Measurements from ENCODE around the gene NUMB. TPM values are rescaled to one million over a fixed set of nuclear protein-coding genes. Genes with fewer than 3 reads are reported as not detected.
"Not testable (repeated sequence)": the region's sequence is repeated elsewhere in the genome, so short reads cannot be mapped to it uniquely, and the experiment has no call there.

NUMB gene
- total and polyA plus RNA-seq, 4 donors, result 27.2 to 99.3 (median 50.6) TPM

DNA sequence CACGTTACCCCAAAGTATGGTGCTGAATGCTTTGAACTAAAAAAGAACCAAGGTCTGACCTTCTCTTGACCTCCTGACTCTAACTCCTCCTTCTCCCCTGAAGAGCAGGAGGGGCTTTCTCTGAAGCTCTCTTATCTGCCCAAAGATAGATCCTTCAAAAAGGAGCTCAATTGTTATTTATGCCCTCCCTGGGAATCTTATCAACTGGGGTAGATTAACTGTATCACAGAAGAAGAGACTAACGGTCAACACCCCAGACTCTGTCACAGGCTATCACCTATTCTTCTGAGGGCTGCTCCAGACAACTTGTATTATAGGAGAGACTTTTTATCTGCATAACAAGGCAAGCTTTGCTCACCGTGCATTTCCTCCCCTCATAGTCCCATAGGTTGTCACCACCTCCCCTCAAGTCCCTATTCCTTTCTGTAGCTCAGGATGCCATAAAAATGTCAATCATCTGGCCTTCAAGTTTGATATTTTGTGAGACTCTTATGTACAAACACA lies 134.4 kb downstream of the NUMB start:
- DNase-seq, result no peak
- WGBS, 2 donors, result 69 to 71% methylated on average over 3 of the region's 3 CpGs
- Histone ChIP-seq H3K27me3 (ENCODE audit: control insufficient read depth in 1 of 2, insufficient read depth in 2 of 2, low read length in 1 of 2) (no peaks in the 10 kb centered on the region), H3K9me3 (ENCODE audit: control insufficient read depth, low read length) (no peaks in the 10 kb centered on the region), H3K27ac (ENCODE audit: low read depth in 1 of 2, low read length in 2 of 2) (no peak overlapping the region), H3K36me3 (ENCODE audit: control insufficient read depth in 1 of 2, insufficient read depth in 2 of 2, low read length in 1 of 2) (no peaks in the 10 kb centered on the region), H3K4me1 (ENCODE audit: control insufficient read depth in 1 of 2, insufficient read depth in 2 of 2, low read length in 2 of 2) (no peaks in the 10 kb centered on the region), H3K4me3 (ENCODE audit: low read length in 2 of 2) (no peak overlapping the region)
- ATAC-seq (ENCODE audit: low FRiP score), result no peak
- intact Hi-C loops (cut with DNase I), result no loop called here

DNA sequence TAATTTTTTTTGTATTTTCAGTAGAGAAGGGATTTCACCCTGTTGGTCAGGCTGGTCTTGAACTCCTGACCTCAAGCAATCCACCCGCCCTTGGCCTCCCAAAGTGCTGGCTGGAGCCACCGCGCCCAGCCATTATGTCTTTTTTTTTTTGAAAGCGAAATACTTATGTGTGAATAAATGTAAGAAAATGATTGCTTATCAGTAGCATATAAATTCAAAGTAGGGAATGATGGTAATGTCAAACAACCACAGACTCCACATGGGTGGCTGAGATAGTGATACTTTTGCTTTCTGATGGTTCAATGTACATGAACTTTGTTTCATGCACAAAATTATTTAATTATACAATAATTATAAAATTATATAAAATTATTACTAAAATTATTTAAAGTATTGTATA lies 145.2 kb downstream of the NUMB start:
- H3K9me3 ChIP-seq (ENCODE audit: control insufficient read depth, low read length), result no peaks in the 10 kb centered on the region
- DNase-seq (no peak), ATAC-seq (ENCODE audit: low FRiP score) (no peak)
- 93 to 97% methylated on average over 4 of the region's 4 CpGs for WGBS, 2 donors
- H3K36me3 ChIP-seq (ENCODE audit: control insufficient read depth in 1 of 2, insufficient read depth in 2 of 2, low read length in 1 of 2), result no peaks in the 10 kb centered on the region
- no peaks in the 10 kb centered on the region for H3K27me3 ChIP-seq (ENCODE audit: control insufficient read depth in 1 of 2, insufficient read depth in 2 of 2, low read length in 1 of 2)
- intact Hi-C loops (cut with DNase I), result no loop called here
- no peaks in the 10 kb centered on the region for H3K4me1 ChIP-seq (ENCODE audit: control insufficient read depth in 1 of 2, insufficient read depth in 2 of 2, low read length in 2 of 2)
- H3K27ac ChIP-seq (ENCODE audit: low read depth in 1 of 2, low read length in 2 of 2), result no peak overlapping the region
- no peak overlapping the region for H3K4me3 ChIP-seq (ENCODE audit: low read length in 2 of 2)

DNA sequence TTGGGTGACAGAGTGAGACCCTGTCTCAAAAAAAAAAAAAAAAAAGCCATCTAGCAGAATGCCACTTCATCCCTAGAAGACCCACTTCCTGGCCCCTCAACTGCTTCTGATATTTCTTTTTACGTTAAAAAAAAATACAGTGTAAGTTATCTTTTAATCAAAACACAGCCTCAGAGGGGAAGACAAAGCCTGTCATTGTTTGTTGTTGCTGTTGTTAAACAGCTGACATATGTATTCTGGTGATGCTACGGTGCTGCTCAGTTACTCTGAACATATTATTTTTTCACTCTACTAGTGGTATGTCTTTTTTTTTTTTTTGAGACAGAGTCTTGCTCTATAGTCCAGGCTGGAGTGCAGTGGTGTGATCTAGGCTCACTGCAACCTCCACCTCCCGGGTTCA lies 145.7 kb downstream of the NUMB start:
- no peak for DNase-seq

DNA sequence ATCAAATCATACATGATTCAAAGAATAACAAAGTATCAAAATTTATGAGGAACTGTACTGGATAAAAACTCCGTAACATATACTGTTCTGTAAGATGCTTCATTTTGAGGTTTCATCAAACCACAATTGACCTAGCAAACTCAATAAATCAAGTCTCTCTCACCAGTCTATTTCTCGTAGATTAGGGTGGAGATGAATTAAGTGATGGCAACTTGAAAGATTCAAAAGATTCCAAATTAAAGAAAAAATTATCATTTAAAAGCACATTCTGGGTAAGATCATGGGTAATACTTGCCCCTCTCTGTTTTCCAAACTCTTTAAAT lies 146.7 kb downstream of the NUMB start:
- H3K4me1 ChIP-seq (ENCODE audit: control insufficient read depth in 1 of 2, insufficient read depth in 2 of 2, low read length in 2 of 2), result no peaks in the 10 kb centered on the region
- H3K9me3 ChIP-seq (ENCODE audit: control insufficient read depth, low read length), result no peaks in the 10 kb centered on the region
- ATAC-seq (ENCODE audit: low FRiP score) (no peak), DNase-seq (no peak)
- no peaks in the 10 kb centered on the region for H3K36me3 ChIP-seq (ENCODE audit: control insufficient read depth in 1 of 2, insufficient read depth in 2 of 2, low read length in 1 of 2)
- 91 to 93% methylated on average over 2 of the region's 2 CpGs for WGBS, 2 donors
- H3K27ac ChIP-seq (ENCODE audit: low read depth in 1 of 2, low read length in 2 of 2), result no peak overlapping the region
- intact Hi-C loops (cut with DNase I), result no loop called here
- H3K4me3 ChIP-seq (ENCODE audit: low read length in 2 of 2), result no peak overlapping the region
- no peaks in the 10 kb centered on the region for H3K27me3 ChIP-seq (ENCODE audit: control insufficient read depth in 1 of 2, insufficient read depth in 2 of 2, low read length in 1 of 2)

More for the DNA sequence above, 145.7 kb downstream of the NUMB start:
- no peak for ATAC-seq (ENCODE audit: low FRiP score)
- 78 to 90% methylated on average over 3 of the region's 3 CpGs for WGBS, 2 donors
- intact Hi-C loops (cut with DNase I), result no loop called here
- no peak overlapping the region for H3K4me3 ChIP-seq (ENCODE audit: low read length in 2 of 2)
- no peaks in the 10 kb centered on the region for H3K36me3 ChIP-seq (ENCODE audit: control insufficient read depth in 1 of 2, insufficient read depth in 2 of 2, low read length in 1 of 2)
- no peak overlapping the region for H3K27ac ChIP-seq (ENCODE audit: low read depth in 1 of 2, low read length in 2 of 2)
- no peaks in the 10 kb centered on the region for H3K27me3 ChIP-seq (ENCODE audit: control insufficient read depth in 1 of 2, insufficient read depth in 2 of 2, low read length in 1 of 2)
- H3K4me1 ChIP-seq (ENCODE audit: control insufficient read depth in 1 of 2, insufficient read depth in 2 of 2, low read length in 2 of 2), result no peaks in the 10 kb centered on the region
- no peaks in the 10 kb centered on the region for H3K9me3 ChIP-seq (ENCODE audit: control insufficient read depth, low read length)

DNA sequence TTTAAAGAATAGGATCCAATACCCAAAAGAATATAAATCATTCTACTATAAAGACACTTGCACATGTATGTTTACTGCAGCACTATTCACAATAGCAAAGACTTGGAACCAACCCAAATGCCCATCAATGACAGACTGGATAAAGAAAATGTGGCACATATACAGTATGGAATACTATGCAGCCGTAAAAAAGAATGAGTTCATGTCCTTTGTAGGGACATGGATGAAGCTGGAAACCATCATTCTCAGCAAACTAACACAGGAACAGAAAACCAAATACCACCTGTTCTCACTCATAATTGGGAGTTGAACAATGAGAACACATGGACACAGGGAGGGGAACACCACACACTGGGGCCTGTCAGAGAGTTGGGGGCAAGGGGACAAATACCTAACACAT lies 149.1 kb downstream of the NUMB start:
- H3K4me1 ChIP-seq (ENCODE audit: control insufficient read depth in 1 of 2, insufficient read depth in 2 of 2, low read length in 2 of 2); H3K36me3 ChIP-seq (ENCODE audit: control insufficient read depth in 1 of 2, insufficient read depth in 2 of 2, low read length in 1 of 2); ATAC-seq (ENCODE audit: low FRiP score); H3K4me3 ChIP-seq (ENCODE audit: low read length in 2 of 2); H3K27ac ChIP-seq (ENCODE audit: low read depth in 1 of 2, low read length in 2 of 2); H3K27me3 ChIP-seq (ENCODE audit: control insufficient read depth in 1 of 2, insufficient read depth in 2 of 2, low read length in 1 of 2); DNase-seq; intact Hi-C loops (cut with DNase I); H3K9me3 ChIP-seq (ENCODE audit: control insufficient read depth, low read length): not testable (repeated sequence)
- WGBS, 2 donors, result 90 to 92% methylated on average over 1 of the region's 1 CpG

DNA sequence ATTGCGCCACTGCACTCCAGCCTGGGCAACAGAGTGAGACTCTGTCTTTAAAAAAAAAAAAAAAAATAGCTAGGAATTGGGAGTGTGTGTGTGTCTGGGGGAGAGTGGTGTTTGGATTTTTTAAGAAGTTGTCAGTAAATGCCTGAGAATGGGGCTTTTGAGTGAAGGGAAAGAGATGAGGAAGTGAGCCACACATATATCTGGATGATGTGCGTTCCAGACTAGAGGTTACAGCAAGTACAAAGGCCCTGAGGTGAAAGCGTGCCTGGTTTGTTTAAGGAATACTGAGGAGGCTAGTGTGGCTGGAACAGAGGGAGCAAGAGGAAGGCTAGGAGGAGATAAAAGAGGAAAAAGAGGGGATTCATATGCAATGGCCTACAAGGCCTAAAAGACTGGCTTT lies 151.1 kb downstream of the NUMB start:
- H3K36me3 ChIP-seq (ENCODE audit: control insufficient read depth in 1 of 2, insufficient read depth in 2 of 2, low read length in 1 of 2), result no peaks in the 10 kb centered on the region
- no peaks in the 10 kb centered on the region for H3K4me1 ChIP-seq (ENCODE audit: control insufficient read depth in 1 of 2, insufficient read depth in 2 of 2, low read length in 2 of 2)
- H3K27ac ChIP-seq (ENCODE audit: low read depth in 1 of 2, low read length in 2 of 2), result no peak overlapping the region
- intact Hi-C loops (cut with DNase I), result no loop called here
- H3K4me3 ChIP-seq (ENCODE audit: low read length in 2 of 2), result no peak overlapping the region
- 97 to 98% methylated on average over 3 of the region's 3 CpGs for WGBS, 2 donors
- ATAC-seq (ENCODE audit: low FRiP score), result no peak
- H3K27me3 ChIP-seq (ENCODE audit: control insufficient read depth in 1 of 2, insufficient read depth in 2 of 2, low read length in 1 of 2), result no peaks in the 10 kb centered on the region
- DNase-seq, result no peak
- H3K9me3 ChIP-seq (ENCODE audit: control insufficient read depth, low read length), result no peaks in the 10 kb centered on the region

DNA sequence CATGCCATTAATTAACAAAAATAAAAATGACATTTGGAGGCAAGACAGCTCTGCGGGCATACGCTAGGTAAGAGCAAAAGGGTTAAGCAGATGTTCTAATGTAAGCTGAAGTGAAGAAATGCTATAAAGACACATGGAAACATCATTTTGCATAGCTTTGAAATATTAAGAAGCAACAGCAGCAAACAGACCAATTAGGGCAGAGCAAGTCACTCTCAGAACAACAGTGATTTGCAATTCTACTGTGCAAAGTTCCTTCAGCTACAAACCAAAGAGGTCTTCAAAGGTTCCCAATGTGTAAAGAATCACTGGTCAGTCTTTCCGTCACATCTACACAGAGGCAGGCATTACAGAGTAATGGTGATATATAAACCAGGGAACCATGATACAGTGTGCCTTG lies 152.8 kb downstream of the NUMB start:
- WGBS, 2 donors, result 82 to 83% methylated on average over 3 of the region's 3 CpGs
- ATAC-seq (ENCODE audit: low FRiP score), result no peak
- no peaks in the 10 kb centered on the region for H3K4me1 ChIP-seq (ENCODE audit: control insufficient read depth in 1 of 2, insufficient read depth in 2 of 2, low read length in 2 of 2)

DNA sequence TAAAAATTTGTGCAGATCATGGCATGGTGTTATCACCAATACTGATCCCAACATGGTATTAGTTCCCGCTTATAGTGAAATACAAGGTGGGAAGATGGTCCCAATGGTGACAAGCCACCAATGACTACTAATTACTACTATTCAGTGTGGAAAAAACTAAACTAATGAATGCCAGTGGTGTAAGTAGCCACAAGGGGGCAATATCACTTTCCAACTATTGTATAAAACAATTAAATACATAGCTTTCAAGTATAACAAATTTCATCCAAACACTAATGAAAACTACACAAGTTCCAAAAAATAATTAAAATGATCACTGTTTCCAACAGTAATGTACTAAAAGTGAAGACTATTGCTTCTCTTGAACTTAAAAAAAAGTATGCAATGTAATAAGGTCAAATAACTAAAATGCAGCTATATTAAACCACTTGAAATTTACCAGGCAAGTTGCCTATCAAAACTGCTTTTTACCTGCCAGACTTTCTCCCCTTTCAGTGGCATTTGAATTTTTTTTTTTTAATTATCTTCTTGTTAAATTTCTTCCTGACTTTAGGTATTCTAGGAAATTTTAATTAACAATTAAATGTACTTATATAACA lies 163.0 kb downstream of the NUMB start:
- 78 to 91% methylated on average over 1 of the region's 1 CpG for WGBS, 2 donors
- peaks cover 0 to 2% of the 10 kb centered on the region in 2 donors for H3K36me3 ChIP-seq (ENCODE audit: control insufficient read depth in 1 of 2, insufficient read depth in 2 of 2, low read length in 1 of 2)
- intact Hi-C loops (cut with DNase I), result loop anchor here in 1 of 2 donors (1.0 kb wide), 1 partner anchor 177 kb away; no protein-coding TSS in a partner anchor
- ATAC-seq (ENCODE audit: low FRiP score), result no peak
- H3K27me3 ChIP-seq (ENCODE audit: control insufficient read depth in 1 of 2, insufficient read depth in 2 of 2, low read length in 1 of 2), result no peaks in the 10 kb centered on the region
- H3K4me1 ChIP-seq (ENCODE audit: control insufficient read depth in 1 of 2, insufficient read depth in 2 of 2, low read length in 2 of 2), result no peaks in the 10 kb centered on the region
- no peak overlapping the region for H3K27ac ChIP-seq (ENCODE audit: low read depth in 1 of 2, low read length in 2 of 2)
- no peaks in the 10 kb centered on the region for H3K9me3 ChIP-seq (ENCODE audit: control insufficient read depth, low read length)
- no peak overlapping the region for H3K4me3 ChIP-seq (ENCODE audit: low read length in 2 of 2)
- no peak for DNase-seq

More for the DNA sequence above, 152.8 kb downstream of the NUMB start:
- DNase-seq, result no peak
- Histone ChIP-seq H3K27me3 (ENCODE audit: control insufficient read depth in 1 of 2, insufficient read depth in 2 of 2, low read length in 1 of 2) (no peaks in the 10 kb centered on the region), H3K36me3 (ENCODE audit: control insufficient read depth in 1 of 2, insufficient read depth in 2 of 2, low read length in 1 of 2) (no peaks in the 10 kb centered on the region), H3K9me3 (ENCODE audit: control insufficient read depth, low read length) (no peaks in the 10 kb centered on the region), H3K4me3 (ENCODE audit: low read length in 2 of 2) (no peak overlapping the region), H3K27ac (ENCODE audit: low read depth in 1 of 2, low read length in 2 of 2) (no peak overlapping the region)
- intact Hi-C loops (cut with DNase I), result no loop called here

Measured in aorta (tissue), 5 donors.